Testis (tissue), 3 donors: ENCODE measurements around the gene PRKD3. TPM values are rescaled to one million over a fixed set of nuclear protein-coding genes. Genes with fewer than 3 reads are reported as not detected.

Source experiments
- DNase-seq: peaks from one replicate; pipeline ENCODE4 v3.0.0-alpha.2; 2019
- H3K27ac ChIP-seq, 2 donors: fragments of 200-600 bp; sonication (generic); one replicate each; pipeline ENCODE4 v1.5.1; 2019
- H3K27me3 ChIP-seq: fragments of 200-600 bp; sonication (generic); one replicate; pipeline ENCODE4 v1.5.1; 2019
- H3K36me3 ChIP-seq: fragments of 200-600 bp; sonication (generic); one replicate; pipeline ENCODE4 v1.5.1; 2017; ENCODE audit warnings: low read depth; ENCODE audit errors: missing control alignments
- H3K4me1 ChIP-seq: fragments of 200-600 bp; sonication (generic); one replicate; pipeline ENCODE4 v1.5.1; 2019
- H3K4me3 ChIP-seq, 2 donors: fragments of 200-600 bp; sonication (generic); one replicate each; pipeline ENCODE4 v1.5.1; 2017 to 2019
- H3K9me3 ChIP-seq: fragments of 200-600 bp; sonication (generic); one replicate; pipeline ENCODE4 v1.5.1; 2017
- CTCF ChIP-seq, 3 experiments: fragments of 450-650 bp in 2 of 3; fragments of 200-600 bp in 1 of 3; sonication (generic) in 1 of 3; IDR thresholded peaks; one replicate each; pipeline ENCODE4 v1.5.1; 2016 to 2019; ENCODE audit warnings: antibody characterized with exemption in 3 of 3, mild to moderate bottlenecking in 2 of 3, moderate library complexity in 1 of 3
- POLR2A ChIP-seq: fragments of 450-650 bp; IDR thresholded peaks from one replicate; pipeline ENCODE4 v1.6.1; 2017; ENCODE audit warnings: antibody characterized with exemption, mild to moderate bottlenecking, moderate library complexity
- WGBS, 2 donors: methylation state at CpG; one replicate each; pipeline ENCODE4 v1.1.5; 2018; 5-methylcytosine and 5-hydroxymethylcytosine counted together
- intact Hi-C: fragments of 100-400 bp; cut with DNase I; formaldehyde crosslinking; loops from one replicate; pipeline ENCODE4 v1.15.1; 2023; ENCODE audit warnings: low total_unique reads
- polyA plus RNA-seq: library from polyadenylated mRNA; stranded (reverse); fragments of 350-450 nt; fragmentation: Illumina TruSeq; extraction: RNeasy Lipid Tissue Mini Kit (QIAGEN cat#74804); gene quantifications from one replicate; pipeline ENCODE4 v1.2.3, GENCODE V29; 2014; ENCODE audit warnings: low read depth, low replicate concordance; ENCODE audit not compliant: insufficient read depth
- total RNA-seq, 2 donors: library from RNA; depleted of rRNA; stranded (reverse); fragments of >200 nt; gene quantifications; one replicate each; pipeline ENCODE4 v1.2.3, GENCODE V29; 2016

The PRKD3 gene
- total and polyA plus RNA-seq, 3 donors from 2014 or later, result 46.0 to 78.1 (median 52.3) TPM

GRCh38 chr2:37307500-37307899 is 17.1 kb downstream of the PRKD3 start:
- Histone ChIP-seq H3K9me3 (no peaks in the 10 kb centered on the region), H3K4me1 (no peaks in the 10 kb centered on the region), H3K27ac (no peak overlapping the region), H3K27me3 (no peaks in the 10 kb centered on the region), H3K4me3 (no peak overlapping the region), H3K36me3 (no peaks in the 10 kb centered on the region)
- TF ChIP-seq POLR2A (no peak), CTCF (IDR thresholded peaks at IDR 0.05) (no peak)
- no peak for DNase-seq
- intact Hi-C loops, result no loop called here
- 84 to 92% methylated on average over 2 of the region's 2 CpGs for WGBS, 2 donors

GRCh38 chr2:37306024-37306423 is 18.6 kb downstream of the PRKD3 start:
- H3K4me3 ChIP-seq, result no peak overlapping the region
- no peak overlapping the region for H3K27ac ChIP-seq
- DNase-seq, result no peak
- intact Hi-C loops, result no loop called here
- 77 to 79% methylated on average over 3 of the region's 3 CpGs for WGBS, 2 donors
- H3K36me3 ChIP-seq, result no peaks in the 10 kb centered on the region
- no peaks in the 10 kb centered on the region for H3K27me3 ChIP-seq
- H3K9me3 ChIP-seq, result no peaks in the 10 kb centered on the region
- no peak for TF ChIP-seq CTCF (IDR thresholded peaks at IDR 0.05)
- no peak for TF ChIP-seq POLR2A
- no peaks in the 10 kb centered on the region for H3K4me1 ChIP-seq

GRCh38 chr2:37302701-37303252 is 21.9 kb downstream of the PRKD3 start:
- no peak for DNase-seq
- Histone ChIP-seq H3K4me3 (no peak overlapping the region), H3K4me1 (no peaks in the 10 kb centered on the region), H3K9me3 (no peaks in the 10 kb centered on the region), H3K27ac (no peak overlapping the region), H3K36me3 (no peaks in the 10 kb centered on the region), H3K27me3 (no peaks in the 10 kb centered on the region)
- intact Hi-C loops, result no loop called here
- WGBS, 2 donors, result 91 to 97% methylated on average over 9 of the region's 9 CpGs
- TF ChIP-seq POLR2A (no peak), CTCF (IDR thresholded peaks at IDR 0.05) (no peak)

- H3K36me3 ChIP-seq, result no peaks in the 10 kb centered on the region
- TF ChIP-seq POLR2A (no peak), CTCF (IDR thresholded peaks at IDR 0.05) (no peak)
- no peaks in the 10 kb centered on the region for H3K9me3 ChIP-seq
- no peaks in the 10 kb centered on the region for H3K4me1 ChIP-seq
- no peak overlapping the region for H3K4me3 ChIP-seq
- intact Hi-C loops, result no loop called here
- no peak overlapping the region for H3K27ac ChIP-seq
- WGBS, 2 donors, result 75 to 80% methylated on average over 2 of the region's 2 CpGs
- H3K27me3 ChIP-seq, result no peaks in the 10 kb centered on the region
- DNase-seq, result no peak
Measured at GRCh38 chr2:37301408-37301807, 23.2 kb downstream of the PRKD3 start.

GRCh38 chr2:37300578-37300977 is 24.1 kb downstream of the PRKD3 start:
- intact Hi-C loops, result no loop called here
- 89 to 93% methylated on average over 4 of the region's 4 CpGs for WGBS, 2 donors
- Histone ChIP-seq H3K4me3 (no peak overlapping the region), H3K9me3 (no peaks in the 10 kb centered on the region), H3K4me1 (no peaks in the 10 kb centered on the region), H3K36me3 (no peaks in the 10 kb centered on the region), H3K27ac (no peak overlapping the region), H3K27me3 (no peaks in the 10 kb centered on the region)
- TF ChIP-seq POLR2A, result no peak
- no peak for DNase-seq
